HUDEP-2 (cell line): ENCODE data around the gene C10orf71.

ENCODE experiments used
- DNase-seq, 76 experiments: peaks; one replicate each; lab custom pipeline; 2025; ENCODE audit not compliant: unreplicated experiment in 76 of 76; lab: John Stamatoyannopoulos, UW

C10orf71 gene

DNA sequence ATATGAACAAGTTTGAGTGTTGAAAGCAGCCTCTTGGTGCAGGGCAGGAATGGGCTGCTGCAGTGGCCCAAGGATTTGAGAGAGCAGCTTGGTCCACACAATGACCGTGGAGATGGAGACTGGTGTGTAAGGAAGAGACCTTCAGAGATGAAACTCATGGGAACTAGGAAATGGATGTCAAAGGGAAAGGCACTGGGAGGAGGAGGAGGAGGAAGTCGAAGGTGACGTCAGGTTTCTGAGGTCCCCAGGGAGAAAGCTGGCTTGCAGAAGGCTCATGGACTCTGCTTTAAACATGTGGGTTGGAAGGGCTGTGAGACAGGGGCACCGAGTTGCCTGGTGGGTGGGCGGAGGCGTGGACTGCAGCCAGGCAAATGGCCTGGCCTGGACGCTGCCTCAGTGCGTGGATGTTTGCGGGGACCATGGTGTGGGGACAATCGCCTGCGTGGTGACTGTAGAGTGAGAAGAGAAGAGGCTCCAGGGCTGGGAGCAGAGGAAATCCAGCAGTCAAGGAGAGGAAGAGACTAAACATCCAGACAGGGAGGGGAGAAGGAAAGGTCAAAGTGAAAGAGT is 14.6 kb downstream of the C10orf71 start:
- DNase-seq, result no peak

DNA sequence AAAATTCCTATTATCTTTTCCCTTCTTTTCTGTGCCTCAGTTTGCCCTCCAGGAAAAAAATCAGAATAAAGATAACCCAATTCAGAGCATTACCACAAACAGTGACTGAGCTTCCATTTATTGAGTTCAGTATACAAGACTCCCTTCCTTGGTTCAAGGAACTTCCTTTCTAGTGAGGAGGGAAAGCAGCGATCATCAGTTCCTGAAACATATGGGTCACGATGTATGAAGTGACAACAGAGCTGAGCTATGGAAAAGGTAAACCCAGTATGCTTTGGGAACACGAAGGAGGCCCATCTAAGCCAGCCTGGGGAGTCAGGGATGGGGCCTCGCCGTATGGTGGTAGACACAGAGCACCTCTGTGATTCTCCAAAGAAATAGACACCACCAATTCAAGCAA is 15.8 kb downstream of the C10orf71 start:
- no peak for DNase-seq

DNA sequence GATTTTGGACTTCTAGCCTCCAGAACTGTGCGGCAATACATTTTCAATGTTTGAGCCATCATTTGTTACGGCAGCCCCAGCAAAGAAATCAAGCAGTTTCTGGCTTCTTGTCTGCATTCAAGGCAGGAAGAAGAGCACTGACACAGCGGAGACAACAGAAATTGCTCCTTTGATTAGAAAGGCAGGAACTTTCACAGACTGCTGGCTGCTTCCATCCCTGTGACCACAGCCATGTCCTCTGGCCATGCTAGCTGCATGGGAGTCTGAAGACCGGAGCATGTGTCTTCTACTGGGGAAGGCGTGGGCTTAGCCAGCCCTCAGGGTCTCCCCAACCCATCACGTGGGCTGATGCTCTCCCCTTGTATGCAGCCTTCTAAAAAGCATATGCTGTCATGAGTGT is 19.1 kb downstream of the C10orf71 start:
- DNase-seq, result no peak

DNA sequence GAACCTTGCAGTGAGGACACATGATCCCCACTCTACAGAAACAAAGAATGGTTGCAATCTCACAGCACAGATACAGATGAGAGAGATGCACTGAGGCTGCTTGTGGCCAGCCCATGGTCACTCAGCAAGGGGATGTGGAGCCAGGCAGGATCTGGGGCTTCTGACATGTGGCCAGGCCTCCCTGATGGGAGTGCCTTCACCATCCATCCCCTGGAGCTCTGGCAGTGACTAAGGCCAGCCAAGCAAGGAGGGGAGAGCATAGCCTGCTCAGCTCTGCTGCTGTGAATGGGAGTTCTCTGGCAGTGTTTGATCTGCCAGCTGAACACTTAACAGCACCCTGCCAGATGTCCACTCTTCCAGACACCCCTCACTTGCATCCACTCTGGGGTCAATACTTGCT is 19.8 kb downstream of the C10orf71 start:
- no peak for DNase-seq

DNA sequence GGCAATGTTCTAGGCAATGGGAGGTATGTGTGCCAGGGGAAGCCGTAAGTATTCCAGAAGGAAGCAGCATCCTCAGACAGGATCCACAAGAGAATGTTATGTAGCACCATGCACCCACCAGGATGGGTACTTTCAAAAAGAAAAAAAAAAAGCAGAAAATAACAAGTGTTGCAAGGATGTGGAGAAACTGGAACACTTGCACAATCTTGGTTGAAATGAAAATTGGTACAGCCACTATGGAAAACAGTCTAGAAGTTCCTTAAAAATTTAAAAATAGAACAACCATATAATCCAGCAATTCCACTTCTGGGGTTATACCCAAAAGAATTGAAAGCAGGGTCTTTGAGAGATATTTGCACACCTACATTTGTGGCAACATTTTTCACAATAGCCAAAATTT is 20.2 kb downstream of the C10orf71 start:
- no peak for DNase-seq

DNA sequence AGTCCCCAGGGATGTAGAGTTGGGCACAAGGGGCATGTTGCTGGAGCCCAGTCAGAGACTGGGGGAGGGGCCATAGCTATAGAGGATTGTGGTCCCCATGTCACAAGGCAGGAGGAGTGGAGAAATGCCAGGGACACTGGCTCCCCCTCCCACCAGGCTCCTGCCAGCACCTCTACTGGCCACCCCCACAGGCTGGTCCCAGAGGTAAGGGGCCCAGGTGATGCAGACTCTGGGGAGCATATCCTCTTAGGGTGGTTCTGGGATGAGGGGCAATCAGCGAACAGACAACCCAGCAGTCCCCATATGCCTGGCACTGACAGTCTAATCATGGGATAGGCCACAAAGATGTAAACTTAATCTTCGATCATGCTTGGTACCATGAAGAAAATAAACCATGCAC is 21.2 kb downstream of the C10orf71 start:
- no peak for DNase-seq

DNA sequence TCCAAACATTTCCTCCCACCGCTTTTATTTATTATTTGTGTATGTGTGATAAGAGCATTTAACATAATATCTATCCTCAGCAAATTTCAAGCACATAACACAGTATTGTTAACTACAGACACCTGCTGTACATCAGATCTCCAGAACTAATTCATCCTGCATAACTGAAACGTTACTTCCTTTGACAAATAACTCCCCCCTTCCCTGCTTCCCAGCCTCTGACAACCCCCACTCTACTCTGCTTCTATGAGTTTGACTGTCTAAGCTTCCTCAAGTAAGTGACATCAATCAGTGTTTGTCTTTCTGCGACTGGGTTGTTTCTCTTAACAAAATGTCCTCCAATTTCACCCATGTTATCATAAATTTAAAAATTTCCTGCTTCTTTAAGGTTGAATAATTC is 22.1 kb downstream of the C10orf71 start:
- no peak for DNase-seq

DNA sequence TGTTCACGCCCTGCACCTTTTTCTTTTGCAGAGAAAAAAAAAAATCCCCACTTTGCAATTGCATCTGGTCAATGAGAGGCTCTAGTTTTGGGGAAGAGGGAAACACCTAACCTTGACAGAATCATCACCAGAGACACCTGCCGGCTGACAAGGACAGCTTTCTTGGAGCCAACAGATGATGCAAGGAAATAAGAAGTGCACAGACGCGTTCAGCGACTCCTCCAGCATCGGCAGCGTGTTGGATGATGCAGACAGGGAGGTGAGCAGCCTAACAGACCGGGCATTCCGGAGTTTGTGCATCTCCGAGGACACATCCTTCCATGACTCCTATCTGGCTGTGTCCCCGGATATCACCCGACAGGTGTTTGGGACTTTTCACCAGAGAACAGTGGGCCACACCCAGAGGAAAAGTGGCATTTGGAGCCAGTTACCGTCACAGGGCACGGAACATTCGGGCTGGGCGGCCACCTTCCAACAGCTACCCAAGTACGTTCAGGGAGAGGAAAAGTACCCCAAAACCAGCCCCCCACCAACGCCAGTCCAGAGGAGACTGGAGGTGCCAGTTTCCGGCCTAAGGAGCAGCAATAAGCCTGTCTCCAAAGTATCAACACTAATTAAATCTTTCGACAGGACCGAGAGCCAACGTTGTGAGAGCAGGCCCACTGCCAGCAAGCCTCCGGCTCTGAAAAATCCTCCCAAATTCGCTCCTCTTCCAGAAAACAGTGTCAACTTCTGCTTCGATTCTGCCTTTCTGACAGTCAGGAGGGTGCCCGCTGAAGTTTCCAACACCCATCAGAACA is 23.6 kb downstream of the C10orf71 start:
- no peak for DNase-seq

DNA sequence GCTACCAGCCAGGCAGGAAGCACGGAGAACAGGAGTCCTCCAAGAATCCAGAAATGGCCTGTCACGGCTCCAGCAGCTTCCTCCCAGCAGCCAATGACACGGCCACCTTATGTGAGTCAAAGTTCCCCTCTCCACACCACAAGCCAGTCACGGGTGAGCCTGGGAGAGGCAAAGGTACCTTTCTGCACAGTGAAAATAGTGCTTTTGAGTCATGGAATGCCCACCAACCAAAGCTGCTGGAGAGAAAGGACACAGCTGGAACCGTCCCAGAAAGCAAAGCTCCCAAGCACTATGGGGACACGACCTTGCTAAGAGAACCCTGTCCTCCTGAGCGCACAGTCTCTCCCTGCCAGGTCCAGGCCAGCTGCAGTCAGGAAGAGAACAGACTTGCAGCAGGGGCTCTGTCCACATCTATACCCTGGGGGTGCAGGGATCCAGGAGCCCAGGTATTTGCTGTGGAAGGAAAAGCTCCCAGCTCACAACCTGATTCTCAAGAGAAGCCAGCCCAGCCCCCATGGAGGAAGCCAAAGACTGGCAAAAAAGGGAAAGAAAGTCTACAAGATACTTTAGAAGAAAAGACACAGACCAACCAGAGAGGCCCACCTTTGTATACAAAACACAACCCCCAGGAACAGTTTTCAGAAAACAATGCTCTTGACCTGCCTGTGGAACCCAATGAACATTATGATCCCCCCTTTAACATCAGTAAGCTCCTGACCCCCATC is 24.4 kb downstream of the C10orf71 start:
- no peak for DNase-seq

DNA sequence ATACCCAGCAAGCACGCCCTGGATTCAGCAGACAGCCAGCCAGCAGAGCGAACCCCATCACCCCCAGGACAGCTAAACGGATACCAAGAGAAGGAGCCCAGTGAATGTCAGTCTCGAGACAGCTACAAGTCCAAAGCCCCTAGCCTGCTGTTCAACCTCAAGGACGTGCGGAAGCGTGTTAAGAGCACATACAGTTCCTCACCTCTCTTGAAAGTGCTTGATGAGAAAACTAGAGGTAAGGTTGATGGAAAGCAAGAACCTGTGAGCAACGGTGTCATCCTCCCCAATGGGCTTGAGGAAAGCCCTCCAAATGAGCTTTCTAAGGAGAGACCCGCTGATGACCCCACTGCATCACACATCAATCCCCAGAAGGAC is 24.9 kb downstream of the C10orf71 start:
- no peak for DNase-seq

DNA sequence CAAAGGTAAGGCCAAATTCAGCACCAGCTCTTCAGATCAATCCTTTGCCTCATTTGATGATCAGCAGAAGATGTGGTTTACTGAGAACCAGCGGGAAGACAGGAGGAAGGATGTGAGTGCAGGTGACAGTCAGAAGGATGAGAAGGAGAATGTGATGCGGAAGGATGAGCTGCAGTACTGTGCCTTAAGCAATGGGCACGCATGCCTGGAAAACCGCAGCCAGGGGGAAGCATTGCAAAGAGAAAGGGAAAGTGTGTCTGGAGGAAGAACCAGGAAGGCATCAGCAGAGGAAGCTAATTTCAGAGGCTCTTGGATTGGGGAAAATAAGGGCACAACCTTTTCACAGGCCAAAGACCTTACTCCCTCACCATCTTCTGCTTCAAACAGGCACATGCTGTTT is 25.7 kb downstream of the C10orf71 start:
- no peak for DNase-seq

DNA sequence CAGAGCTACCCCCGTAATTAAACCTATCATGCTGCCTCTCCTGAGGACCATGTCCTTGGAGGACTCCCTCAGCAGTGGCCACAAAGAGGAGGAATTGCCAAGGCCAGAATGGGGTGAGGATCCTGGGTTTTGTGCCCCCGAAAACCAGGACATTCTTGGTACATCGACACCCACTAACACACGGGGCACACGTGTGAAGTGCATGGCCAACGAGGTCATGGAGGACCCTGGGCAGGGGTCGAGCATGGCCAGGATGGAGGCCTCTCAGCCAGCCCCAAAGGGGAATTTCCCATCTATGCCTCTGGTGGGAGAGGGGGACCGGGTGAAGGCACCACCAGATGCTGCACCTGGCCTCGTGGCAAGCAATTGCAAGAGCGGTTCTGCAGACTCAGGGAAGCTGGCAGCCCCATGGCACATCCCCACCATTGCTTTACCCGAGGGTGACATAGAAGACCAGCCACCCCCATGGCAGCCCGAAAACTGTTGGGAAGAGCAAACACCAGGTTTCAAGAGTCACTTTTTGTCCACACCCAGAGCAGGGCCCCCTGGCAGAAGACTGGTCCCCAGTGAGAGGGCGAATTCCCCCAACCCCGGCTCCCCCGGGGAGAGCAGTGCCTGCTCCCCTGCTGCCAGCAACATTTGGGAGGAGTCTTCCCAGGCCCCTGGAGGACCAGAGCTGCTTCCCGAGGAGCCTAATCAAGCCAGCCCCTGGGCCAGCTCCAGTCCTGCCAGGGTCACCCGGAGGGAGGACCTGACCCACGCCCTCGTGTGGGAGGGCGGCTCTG is 26.4 kb downstream of the C10orf71 start:
- no peak for DNase-seq

DNA sequence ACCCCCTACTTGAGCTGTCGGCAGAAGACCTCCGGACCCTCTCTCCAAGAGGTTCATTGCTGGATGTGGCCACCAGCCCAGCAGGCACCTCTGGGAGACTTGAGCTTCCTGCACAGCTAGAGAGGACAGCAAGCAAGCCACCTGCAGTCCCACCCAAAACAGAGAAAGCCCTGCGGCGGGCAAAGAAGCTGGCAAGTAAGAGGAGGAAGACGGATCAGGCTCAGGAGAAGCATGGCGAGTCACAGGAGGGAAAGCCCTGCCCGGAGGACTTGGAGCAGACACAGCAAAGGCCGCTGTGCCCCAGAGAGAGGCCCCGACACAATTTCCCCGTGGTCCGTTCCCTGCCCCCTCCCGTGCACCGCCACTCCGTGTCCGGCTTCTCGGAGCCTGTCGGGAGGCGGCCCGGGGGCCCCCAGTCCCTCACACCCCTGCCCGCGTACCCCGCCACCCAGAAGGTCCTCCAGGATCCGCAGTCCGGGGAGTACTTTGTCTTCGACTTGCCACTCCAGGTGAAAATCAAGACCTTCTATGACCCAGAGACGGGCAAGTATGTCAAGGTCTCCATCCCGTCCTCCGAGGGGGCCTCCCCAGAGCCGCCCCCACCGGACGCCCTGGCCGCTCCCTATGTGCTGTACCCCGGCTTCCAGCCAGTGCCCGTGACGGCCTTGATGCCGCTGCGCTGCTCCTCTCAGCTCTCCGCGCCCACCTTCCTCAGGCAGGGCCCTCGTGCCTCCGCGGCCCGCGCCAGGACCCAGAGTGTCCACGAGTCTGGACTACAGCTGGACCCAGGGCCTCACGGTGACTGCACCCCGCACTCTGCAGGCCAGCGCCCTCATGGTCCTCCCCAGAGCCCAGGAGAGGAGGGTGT is 27.2 kb downstream of the C10orf71 start:
- DNase-seq, result no peak

DNA sequence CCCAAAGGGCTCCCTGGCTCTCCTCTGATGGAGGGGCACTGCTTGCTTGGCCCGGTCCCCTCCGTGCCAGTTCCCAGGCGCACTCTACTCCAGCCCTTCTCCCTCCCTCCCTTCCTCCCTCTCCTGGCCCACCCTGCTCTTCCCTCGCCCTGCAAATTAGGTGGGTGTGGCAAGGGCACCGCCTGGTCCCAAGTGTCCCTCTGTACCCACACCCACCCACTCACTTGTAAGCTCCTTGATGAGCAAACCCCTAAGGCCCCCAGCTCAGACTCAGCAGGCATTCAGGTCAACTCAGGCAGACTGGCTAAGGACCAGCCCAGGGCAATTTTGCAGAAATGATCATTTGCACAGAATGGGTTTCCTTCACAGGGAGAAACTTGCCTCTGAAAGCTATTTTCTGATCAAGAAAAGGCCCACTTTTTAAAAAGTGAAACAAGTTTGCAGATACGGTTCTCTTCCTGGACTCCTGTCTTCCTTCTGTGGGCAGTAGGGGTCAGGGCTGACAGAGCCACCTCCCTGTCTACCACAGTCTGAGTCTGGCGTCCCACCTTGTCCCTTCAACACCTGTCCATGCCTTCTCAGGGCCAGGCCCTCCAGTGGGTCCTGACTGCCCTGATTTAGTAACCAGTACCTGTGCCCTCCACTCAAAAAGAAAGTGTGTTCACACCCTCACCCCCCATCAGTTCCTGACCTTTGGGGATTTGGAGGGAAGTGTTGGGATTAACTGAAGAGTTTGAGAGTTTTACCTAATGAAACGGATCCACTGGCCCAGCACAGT is 28.3 kb downstream of the C10orf71 start:
- no peak for DNase-seq

DNA sequence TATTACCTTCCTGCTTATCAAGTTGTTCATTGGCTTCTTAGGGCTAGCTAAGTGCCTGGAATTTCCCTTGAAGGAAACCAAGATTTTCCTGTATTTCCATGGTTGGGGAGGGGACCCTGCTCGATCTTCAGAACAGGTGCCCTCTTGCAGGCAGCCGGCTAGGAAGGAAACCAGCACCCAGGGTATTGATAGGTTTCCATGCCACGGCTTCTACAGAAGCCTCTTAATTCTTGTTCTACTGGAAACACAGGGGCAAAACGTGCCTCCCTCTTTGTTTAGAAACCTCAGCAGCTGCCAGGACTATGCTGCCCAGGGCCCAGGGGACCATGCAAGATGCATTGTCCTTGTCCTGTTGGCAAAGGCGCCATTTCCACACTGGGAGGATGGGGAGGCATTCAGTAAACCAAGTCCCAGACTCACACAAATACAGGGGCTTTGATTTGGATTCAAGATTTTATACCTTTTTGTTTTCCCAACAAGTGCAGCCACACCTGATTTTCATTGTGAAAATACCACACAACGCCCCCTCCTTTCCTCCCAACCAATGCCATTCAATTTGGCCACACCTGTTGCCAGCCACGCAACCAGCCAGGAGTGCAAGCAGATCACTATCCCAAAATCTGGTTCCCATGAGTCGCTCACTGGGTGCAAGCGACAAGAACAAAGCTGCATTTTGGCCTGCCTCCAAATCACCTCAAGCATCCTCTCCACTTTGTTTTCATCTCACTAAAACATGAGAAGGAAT is 29.6 kb downstream of the C10orf71 start:
- DNase-seq, result no peak

DNA sequence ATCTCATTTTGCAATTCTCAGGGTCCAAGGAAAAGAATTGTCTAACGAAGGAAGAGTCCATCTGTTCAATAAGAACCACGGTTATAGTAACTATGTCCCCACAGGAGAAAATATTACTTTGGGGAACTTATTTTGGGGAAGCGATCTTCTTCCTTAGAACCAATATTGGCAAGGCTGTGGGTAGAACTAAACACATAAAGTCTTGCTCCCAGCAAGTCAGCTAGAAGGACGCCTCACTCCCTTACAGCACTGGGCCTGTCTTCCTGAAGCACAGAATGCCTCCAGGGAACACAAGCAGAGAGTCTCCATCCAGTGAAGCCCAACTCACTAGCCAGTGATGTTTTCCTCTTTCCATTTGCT is 30.2 kb downstream of the C10orf71 start:
- DNase-seq, result no peak

DNA sequence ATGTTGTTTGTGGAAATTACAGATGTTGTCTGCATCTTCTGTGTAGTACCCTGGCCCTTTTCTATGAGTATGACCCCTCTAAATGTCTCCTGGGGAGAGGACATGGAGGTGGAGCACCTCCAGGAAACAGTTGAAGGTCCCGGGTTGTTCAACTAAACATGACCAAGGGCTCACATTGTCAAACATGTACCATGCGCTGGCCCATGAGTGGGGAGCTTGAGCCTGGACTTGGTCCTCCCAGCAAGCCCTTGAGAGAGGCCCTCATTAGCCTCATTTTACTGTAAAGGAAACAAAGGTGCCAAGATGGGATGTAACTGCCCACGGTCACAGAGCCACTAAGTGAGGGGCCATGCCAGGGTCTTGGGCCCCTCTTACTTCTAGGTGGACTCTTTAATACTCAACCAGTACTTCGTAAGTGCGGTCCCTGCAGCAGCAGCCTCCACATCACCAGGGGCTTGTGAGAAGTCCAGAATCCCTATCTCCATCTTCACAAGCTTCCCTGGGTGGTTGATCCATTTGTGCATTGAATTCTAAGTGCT is 31.2 kb downstream of the C10orf71 start:
- no peak for DNase-seq

DNA sequence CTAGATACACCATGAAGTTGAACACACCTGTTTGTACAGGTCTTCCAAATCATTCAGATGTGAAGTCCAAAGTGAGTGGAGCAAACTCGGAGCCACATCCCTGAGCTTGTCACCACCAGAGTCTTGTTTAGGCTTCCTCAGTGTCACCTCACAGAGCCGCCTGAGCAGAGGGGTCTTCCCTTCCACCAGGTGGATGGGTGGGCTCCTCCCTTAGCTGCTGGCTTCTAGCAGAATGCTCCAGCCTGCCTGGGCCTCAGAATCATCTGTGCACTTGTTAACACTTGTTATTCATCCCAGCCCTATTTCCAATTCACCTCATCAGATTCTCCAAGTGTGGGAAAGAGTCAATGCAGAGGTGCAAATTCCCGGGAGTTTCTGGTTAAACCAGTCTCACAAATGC is 32.5 kb downstream of the C10orf71 start:
- no peak for DNase-seq

DNA sequence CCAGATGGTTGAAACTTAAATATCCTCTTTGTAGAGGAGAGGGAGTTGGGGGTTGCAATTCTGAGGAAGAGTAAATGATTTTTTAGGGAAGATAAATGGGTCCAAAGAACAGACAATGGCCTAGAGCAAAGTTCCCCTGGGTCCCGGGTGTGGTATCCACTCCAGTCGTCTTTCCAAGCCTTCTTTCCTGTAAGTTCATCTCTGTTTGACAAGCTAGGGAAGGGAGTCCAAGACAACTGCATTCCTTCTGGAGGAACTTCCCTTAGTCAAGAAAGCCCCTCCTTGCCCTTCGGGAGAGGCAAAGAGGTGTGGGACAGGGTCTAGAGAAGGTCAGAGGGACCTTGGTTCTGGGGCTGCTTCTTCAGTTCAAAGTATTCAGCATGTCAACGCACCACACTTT is 33.4 kb downstream of the C10orf71 start:
- DNase-seq, result no peak
